ENCODE results near the gene PIGR. TPM values are rescaled to one million over a fixed set of nuclear protein-coding genes. Genes with fewer than 3 reads are reported as not detected.

Gene PIGR
- total RNA-seq, 1 experiment from 2014 or later: not detected

- Histone ChIP-seq H3K36me3 (ENCODE audit: low read depth, low read length) (no peaks in the 10 kb centered on the region), H3K4me1 (ENCODE audit: insufficient read depth, low read length) (no peaks in the 10 kb centered on the region), H3K4me3 (ENCODE audit: low read length) (no peak overlapping the region), H3K27me3 (ENCODE audit: low read length) (no peaks in the 10 kb centered on the region), H3K27ac (ENCODE audit: low read length) (no peak overlapping the region), H3K9ac (ENCODE audit: low read length) (no peak overlapping the region), H3K9me3 (ENCODE audit: low read length) (no peaks in the 10 kb centered on the region), H3K79me2 (ENCODE audit: low read length) (no peaks in the 10 kb centered on the region), H3K9me2 (replicated peaks; ENCODE audit: low read length) (no peaks in the 10 kb centered on the region), H4K20me1 (ENCODE audit: low read length) (no peaks in the 10 kb centered on the region), H2AFZ (ENCODE audit: low read length) (no peak overlapping the region), H3K4me2 (ENCODE audit: low read length) (no peak overlapping the region), H3F3A (ENCODE audit: low read length, unreplicated experiment) (no peaks in the 10 kb centered on the region)
- no TSS peak for BruUV-seq (replicated peaks)
- no peak for TF ChIP-seq EZH2 (IDR thresholded peaks at IDR 0.05; ENCODE audit: low read length, unreplicated experiment)
- TF ChIP-seq EZH2phosphoT487 (IDR thresholded peaks at IDR 0.05; ENCODE audit: borderline replicate concordance, low read length): no peak
- no peak for TF ChIP-seq CTCF (conservative IDR thresholded peaks at IDR 0.05; ENCODE audit: low read depth, low read length)
- POLR2A ChIA-PET (ENCODE audit: unreplicated experiment): no interaction called here
- intact Hi-C loops (cut with micrococcal nuclease): no loop called here
- CTCF ChIA-PET: no interaction called here
- no peak for DNase-seq
- no peak for ATAC-seq
Measured at GRCh38 chr1:206987873-206988272, 41.6 kb upstream of the PIGR start.

GRCh38 chr1:206986885-206987284, 40.6 kb upstream of the PIGR start:
- Histone ChIP-seq H3K9ac (ENCODE audit: low read length) (no peak overlapping the region), H2AFZ (ENCODE audit: low read length) (no peak overlapping the region), H3K79me2 (ENCODE audit: low read length) (no peaks in the 10 kb centered on the region), H3K4me3 (ENCODE audit: low read length) (no peak overlapping the region), H3F3A (ENCODE audit: low read length, unreplicated experiment) (no peaks in the 10 kb centered on the region), H3K9me2 (replicated peaks; ENCODE audit: low read length) (no peaks in the 10 kb centered on the region), H4K20me1 (ENCODE audit: low read length) (no peaks in the 10 kb centered on the region), H3K36me3 (ENCODE audit: low read depth, low read length) (no peaks in the 10 kb centered on the region), H3K27ac (ENCODE audit: low read length) (no peak overlapping the region), H3K9me3 (ENCODE audit: low read length) (no peaks in the 10 kb centered on the region), H3K4me2 (ENCODE audit: low read length) (no peak overlapping the region), H3K27me3 (ENCODE audit: low read length) (no peaks in the 10 kb centered on the region), H3K4me1 (ENCODE audit: insufficient read depth, low read length) (no peaks in the 10 kb centered on the region)
- ChIA-PET CTCF (interaction anchor here (0.6 kb wide), 1 partner anchor 239 kb away, joined by 5 read pairs; no protein-coding TSS in a partner anchor), POLR2A (ENCODE audit: unreplicated experiment) (no interaction called here)
- BruUV-seq (replicated peaks): no TSS peak
- TF ChIP-seq EZH2phosphoT487 (IDR thresholded peaks at IDR 0.05; ENCODE audit: borderline replicate concordance, low read length): no peak
- TF ChIP-seq EZH2 (IDR thresholded peaks at IDR 0.05; ENCODE audit: low read length, unreplicated experiment): no peak
- TF ChIP-seq CTCF (conservative IDR thresholded peaks at IDR 0.05; ENCODE audit: low read depth, low read length): no peak
- no peak for ATAC-seq
- intact Hi-C loops (cut with micrococcal nuclease): no loop called here
- DNase-seq: no peak

- no peak for DNase-seq
- no peaks in the 10 kb centered on the region for H4K20me1 ChIP-seq (ENCODE audit: low read length)
- H3K4me2 ChIP-seq (ENCODE audit: low read length): no peak overlapping the region
- intact Hi-C loops (cut with micrococcal nuclease): no loop called here
- CTCF ChIA-PET: interaction anchor here (0.6 kb wide), 1 partner anchor 239 kb away, joined by 5 read pairs; no protein-coding TSS in a partner anchor
- no peak overlapping the region for H3K9ac ChIP-seq (ENCODE audit: low read length)
- BruUV-seq (replicated peaks): no TSS peak
- POLR2A ChIA-PET (ENCODE audit: unreplicated experiment): interaction anchor here (0.5 kb wide), 1 partner anchor 18 kb away, joined by 3 read pairs; no protein-coding TSS in a partner anchor
- no peak overlapping the region for H3K4me3 ChIP-seq (ENCODE audit: low read length)
- H3K9me3 ChIP-seq (ENCODE audit: low read length): no peaks in the 10 kb centered on the region
- H3K36me3 ChIP-seq (ENCODE audit: low read depth, low read length): no peaks in the 10 kb centered on the region
- no peak overlapping the region for H3K27ac ChIP-seq (ENCODE audit: low read length)
- TF ChIP-seq EZH2phosphoT487 (IDR thresholded peaks at IDR 0.05; ENCODE audit: borderline replicate concordance, low read length): no peak
- no peak for TF ChIP-seq CTCF (conservative IDR thresholded peaks at IDR 0.05; ENCODE audit: low read depth, low read length)
- TF ChIP-seq EZH2 (IDR thresholded peaks at IDR 0.05; ENCODE audit: low read length, unreplicated experiment): no peak
- H2AFZ ChIP-seq (ENCODE audit: low read length): no peak overlapping the region
- no peaks in the 10 kb centered on the region for H3K79me2 ChIP-seq (ENCODE audit: low read length)
- no peaks in the 10 kb centered on the region for H3K4me1 ChIP-seq (ENCODE audit: insufficient read depth, low read length)
- no peak for ATAC-seq
- H3K27me3 ChIP-seq (ENCODE audit: low read length): no peaks in the 10 kb centered on the region
- H3K9me2 ChIP-seq (replicated peaks; ENCODE audit: low read length): no peaks in the 10 kb centered on the region
- no peaks in the 10 kb centered on the region for H3F3A ChIP-seq (ENCODE audit: low read length, unreplicated experiment)
Measured at GRCh38 chr1:206986402-206986801, 40.1 kb upstream of the PIGR start.

All from PC-3 (cell line).